Neural cell (in vitro differentiated cells): ENCODE data around the gene TKTL2. TPM values are rescaled to one million over a fixed set of nuclear protein-coding genes. Genes with fewer than 3 reads are reported as not detected.

ENCODE experiments used
- H2AFZ ChIP-seq: fragments of 200-600, 300-800 bp; sonication (generic), shearing (Covaris generic); 2 replicates; pipeline ENCODE4 v1.6.0; 2014; ENCODE audit warnings: low read depth, mild to moderate bottlenecking, antibody characterized with exemption, low read length, moderate library complexity
- H3F3A ChIP-seq: fragments of 200-600 bp; shearing (Covaris generic); 2 replicates; pipeline ENCODE4 v1.6.1; 2016; ENCODE audit warnings: mild to moderate bottlenecking, moderate library complexity, mixed read lengths, antibody characterized with exemption, low read length; ENCODE audit not compliant: insufficient read depth, poor library complexity, severe bottlenecking
- H3K27ac ChIP-seq: fragments of 200-600, 300-800 bp; sonication (generic), shearing (Covaris generic); 2 replicates; pipeline ENCODE4 v1.5.1; 2014; ENCODE audit warnings: mild to moderate bottlenecking, low read length, moderate library complexity
- H3K27me3 ChIP-seq: fragments of 300-800, 200-600 bp; sonication (generic), shearing (Covaris generic); 2 replicates; pipeline ENCODE4 v1.6.0; 2014; ENCODE audit warnings: mild to moderate bottlenecking, low read depth, low read length, moderate library complexity; ENCODE audit not compliant: insufficient read depth
- H3K36me3 ChIP-seq: fragments of 300-800, 200-600 bp; sonication (generic), shearing (Covaris generic); 2 replicates; pipeline ENCODE4 v1.5.1; 2014; ENCODE audit warnings: mild to moderate bottlenecking, antibody characterized with exemption, low read length, moderate library complexity; ENCODE audit not compliant: insufficient read depth
- H3K4me2 ChIP-seq: fragments of 300-800, 200-600 bp; sonication (generic), shearing (Covaris generic); 2 replicates; pipeline ENCODE4 v1.6.0; 2014; ENCODE audit warnings: mild to moderate bottlenecking, low read length
- H3K4me3 ChIP-seq: fragments of 300-800, 200-600 bp; sonication (generic), shearing (Covaris generic); 2 replicates; pipeline ENCODE4 v1.5.1; 2014; ENCODE audit warnings: mild to moderate bottlenecking, low read length, moderate library complexity
- H3K79me2 ChIP-seq: fragments of 200-600 bp; shearing (Covaris generic); replicated peaks from 2 replicates; pipeline ENCODE4 v1.6.0; 2014; ENCODE audit warnings: mild to moderate bottlenecking, low read length, moderate library complexity; ENCODE audit not compliant: insufficient read depth
- H3K9ac ChIP-seq: fragments of 300-800, 200-600 bp; sonication (generic), shearing (Covaris generic); 2 replicates; pipeline ENCODE4 v1.6.1; 2016; ENCODE audit warnings: mild to moderate bottlenecking, low read length, mixed read lengths
- H3K9me2 ChIP-seq: fragments of 200-600 bp; shearing (Covaris generic); 2 replicates; pipeline ENCODE4 v1.6.1; 2016; ENCODE audit warnings: mild to moderate bottlenecking, low read length, mixed read lengths; ENCODE audit not compliant: insufficient read depth
- H3K9me3 ChIP-seq: fragments of 200-600, 300-800 bp; sonication (generic), shearing (Covaris generic); 2 replicates; pipeline ENCODE4 v1.6.1; 2016; ENCODE audit warnings: mild to moderate bottlenecking, mixed run types, low read length, moderate library complexity, mixed read lengths
- H4K20me1 ChIP-seq: fragments of 200-600 bp; shearing (Covaris generic); 2 replicates; pipeline ENCODE4 v1.6.1; 2016; ENCODE audit warnings: mild to moderate bottlenecking, mixed run types; ENCODE audit not compliant: insufficient read depth
- CTCF ChIP-seq: fragments of 450-650 bp; IDR thresholded peaks from 2 replicates; pipeline ENCODE4 v1.5.1; 2014; ENCODE audit warnings: antibody characterized with exemption, mild to moderate bottlenecking, moderate library complexity; ENCODE audit not compliant: poor library complexity, severe bottlenecking
- EP300 ChIP-seq: fragments of 450-650 bp; conservative IDR thresholded peaks from 2 replicates; pipeline ENCODE4 v1.6.1; 2014; ENCODE audit warnings: antibody characterized with exemption, mild to moderate bottlenecking, moderate library complexity; ENCODE audit not compliant: poor library complexity, severe bottlenecking
- EZH2 ChIP-seq: fragments of 200-600, 300-800 bp; shearing (Covaris generic), sonication (generic); IDR thresholded peaks from 2 replicates; pipeline ENCODE4 v1.6.1; 2014; ENCODE audit warnings: antibody characterized with exemption, low read length, borderline replicate concordance, mild to moderate bottlenecking; ENCODE audit not compliant: insufficient read depth, poor library complexity, severe bottlenecking
- MXI1 ChIP-seq: fragments of 450-650 bp; conservative IDR thresholded peaks from 2 replicates; pipeline ENCODE4 v1.6.1; 2014; ENCODE audit warnings: antibody characterized with exemption, mild to moderate bottlenecking; ENCODE audit not compliant: poor library complexity, severe bottlenecking
- POLR2AphosphoS5 ChIP-seq: IDR thresholded peaks from 2 replicates; pipeline ENCODE4 v1.6.1; 2012
- RAD21 ChIP-seq: fragments of 450-650 bp; conservative IDR thresholded peaks from 2 replicates; pipeline ENCODE4 v1.6.1; 2014; ENCODE audit warnings: antibody characterized with exemption, mild to moderate bottlenecking, moderate library complexity
- REST ChIP-seq: IDR thresholded peaks from 2 replicates; pipeline ENCODE4 v1.6.1; 2012; ENCODE audit warnings: borderline replicate concordance
- SMC3 ChIP-seq: fragments of 450-650 bp; conservative IDR thresholded peaks from 2 replicates; pipeline ENCODE4 v1.6.1; 2014; ENCODE audit warnings: antibody characterized with exemption, mild to moderate bottlenecking, moderate library complexity; ENCODE audit not compliant: poor library complexity
- TAF1 ChIP-seq: IDR thresholded peaks from 2 replicates; pipeline ENCODE4 v1.6.1; 2012; ENCODE audit warnings: low read depth
- polyA minus RNA-seq: library from RNA; depleted of rRNA, polyadenylated mRNA; stranded (reverse); fragments of >200 nt; gene quantifications from 2 replicates; pipeline ENCODE4 v1.2.3, GENCODE V29; 2014
- polyA plus RNA-seq: library from polyadenylated mRNA; depleted of rRNA; stranded (reverse); fragments of >200 nt; gene quantifications from 2 replicates; pipeline ENCODE4 v1.2.3, GENCODE V29; 2014

The TKTL2 gene
- polyA plus RNA-seq: 0.34 and 0.42 TPM in 2 replicates
- 0.93 and 0.97 TPM in 2 replicates for polyA minus RNA-seq

- Histone ChIP-seq H3K4me2 (no peak within 1 kb of the TSS), H3K9ac (no peak within 1 kb of the TSS), H3K27me3 (no peaks in the 10 kb centered on the region), H3K27ac (no peak within 1 kb of the TSS), H3K9me3 (no peaks in the 10 kb centered on the region), H3K9me2 (no peaks in the 10 kb centered on the region), H3F3A (no peaks in the 10 kb centered on the region), H3K4me3 (no peak within 1 kb of the TSS), H3K36me3 (no peaks in the 10 kb centered on the region), H3K79me2 (no peaks in the 10 kb centered on the region), H2AFZ (no peak within 1 kb of the TSS), H4K20me1 (no peaks in the 10 kb centered on the region)
- TF ChIP-seq EZH2 (no peak), POLR2AphosphoS5 (no peak), REST (no peak), MXI1 (no peak), TAF1 (no peak), RAD21 (no peak), EP300 (no peak), SMC3 (no peak), CTCF (no peak)
Measured at GRCh38 chr4:163473576-163473975, at the start of gene TKTL2. TSS of gene TKTL2 (minus strand) at chr4:163473754. CDS start at chr4:163473734, 20 bp downstream.

GRCh38 chr4:163515198-163515597, 41.6 kb upstream of the TKTL2 start:
- no peaks in the 10 kb centered on the region for H3K36me3 ChIP-seq
- H3K4me3 ChIP-seq: no peak overlapping the region

More at GRCh38 chr4:163515198-163515597, 41.6 kb upstream of the TKTL2 start:
- Histone ChIP-seq H3K79me2 (no peaks in the 10 kb centered on the region), H3F3A (no peaks in the 10 kb centered on the region), H4K20me1 (no peaks in the 10 kb centered on the region), H3K27me3 (no peaks in the 10 kb centered on the region), H3K9me3 (no peaks in the 10 kb centered on the region), H3K4me2 (no peak overlapping the region), H2AFZ (no peak overlapping the region), H3K9ac (no peak overlapping the region), H3K9me2 (no peaks in the 10 kb centered on the region), H3K27ac (no peak overlapping the region)
- TF ChIP-seq TAF1 (no peak), MXI1 (no peak), CTCF (no peak), REST (no peak), EP300 (no peak), RAD21 (no peak), POLR2AphosphoS5 (no peak), SMC3 (no peak), EZH2 (no peak)
